ENCODE results near the gene MCM10.

Gene MCM10

GRCh38 chr10:13193637-13194036 lies 32.3 kb downstream of the MCM10 start:
- no peak overlapping the region for H3K4me3 ChIP-seq (replicated peaks; ENCODE audit: insufficient read depth, low read length)
- no peak for TF ChIP-seq POLR2AphosphoS5 (IDR thresholded peaks at IDR 0.05; ENCODE audit: low read depth)
- TF ChIP-seq SPI1 (IDR thresholded peaks at IDR 0.05; ENCODE audit: borderline replicate concordance, low read depth): no peak
- no peak for TF ChIP-seq GABPA (IDR thresholded peaks at IDR 0.05; ENCODE audit: low read depth)
- TF ChIP-seq, protein P1, sequence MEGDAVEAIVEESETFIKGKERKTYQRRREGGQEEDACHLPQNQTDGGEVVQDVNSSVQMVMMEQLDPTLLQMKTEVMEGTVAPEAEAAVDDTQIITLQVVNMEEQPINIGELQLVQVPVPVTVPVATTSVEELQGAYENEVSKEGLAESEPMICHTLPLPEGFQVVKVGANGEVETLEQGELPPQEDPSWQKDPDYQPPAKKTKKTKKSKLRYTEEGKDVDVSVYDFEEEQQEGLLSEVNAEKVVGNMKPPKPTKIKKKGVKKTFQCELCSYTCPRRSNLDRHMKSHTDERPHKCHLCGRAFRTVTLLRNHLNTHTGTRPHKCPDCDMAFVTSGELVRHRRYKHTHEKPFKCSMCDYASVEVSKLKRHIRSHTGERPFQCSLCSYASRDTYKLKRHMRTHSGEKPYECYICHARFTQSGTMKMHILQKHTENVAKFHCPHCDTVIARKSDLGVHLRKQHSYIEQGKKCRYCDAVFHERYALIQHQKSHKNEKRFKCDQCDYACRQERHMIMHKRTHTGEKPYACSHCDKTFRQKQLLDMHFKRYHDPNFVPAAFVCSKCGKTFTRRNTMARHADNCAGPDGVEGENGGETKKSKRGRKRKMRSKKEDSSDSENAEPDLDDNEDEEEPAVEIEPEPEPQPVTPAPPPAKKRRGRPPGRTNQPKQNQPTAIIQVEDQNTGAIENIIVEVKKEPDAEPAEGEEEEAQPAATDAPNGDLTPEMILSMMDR (IDR thresholded peaks at IDR 0.05; ENCODE audit: insufficient read depth, low read length): no peak
- TF ChIP-seq REST (IDR thresholded peaks at IDR 0.05; ENCODE audit: insufficient replicate concordance, low read depth): no peak

DNA sequence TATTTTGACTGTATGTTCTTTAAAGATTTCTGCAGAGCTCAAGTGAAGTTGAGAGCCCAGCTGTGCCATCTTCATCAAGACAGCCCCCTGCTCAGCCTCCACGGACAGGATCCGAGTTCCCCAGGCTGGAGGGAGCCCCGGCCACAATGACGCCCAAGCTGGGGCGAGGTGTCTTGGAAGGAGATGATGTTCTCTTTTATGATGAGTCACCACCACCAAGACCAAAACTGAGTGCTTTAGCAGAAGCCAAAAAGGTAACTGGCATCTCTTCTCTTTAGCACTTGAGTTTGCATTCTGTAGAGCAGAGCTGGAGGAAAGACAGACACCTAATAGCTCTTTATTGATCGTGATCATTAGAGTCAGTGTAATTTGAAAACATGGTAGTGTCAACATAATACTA lies 33.7 kb downstream of the MCM10 start:
- no peaks in the 10 kb centered on the region for H3K27me3 ChIP-seq (ENCODE audit: insufficient read depth, poor library complexity, severe bottlenecking)
- no peak overlapping the region for H3K27ac ChIP-seq (replicated peaks)
- H3K4me3 ChIP-seq (replicated peaks; ENCODE audit: insufficient read depth, low read length): no peak overlapping the region
- no peak for DNase-seq (ENCODE audit: low read depth in 1 of 2, low spot score in 1 of 2)
- TF ChIP-seq GABPA (IDR thresholded peaks at IDR 0.05; ENCODE audit: low read depth) (no peak), SPI1 (IDR thresholded peaks at IDR 0.05; ENCODE audit: borderline replicate concordance, low read depth) (no peak), POLR2AphosphoS5 (IDR thresholded peaks at IDR 0.05; ENCODE audit: low read depth) (no peak), REST (IDR thresholded peaks at IDR 0.05; ENCODE audit: insufficient replicate concordance, low read depth) (no peak)
- TF ChIP-seq, protein P1 (IDR thresholded peaks at IDR 0.05; ENCODE audit: insufficient read depth, low read length): no peak

More at GRCh38 chr10:13193637-13194036, 32.3 kb downstream of the MCM10 start:
- Histone ChIP-seq H3K27ac (replicated peaks) (no peak overlapping the region), H3K27me3 (ENCODE audit: insufficient read depth, poor library complexity, severe bottlenecking) (no peaks in the 10 kb centered on the region)
- no peak for DNase-seq (ENCODE audit: low read depth in 1 of 2, low spot score in 1 of 2)

GRCh38 chr10:13201132-13201531 lies 39.8 kb downstream of the MCM10 start:
- TF ChIP-seq, protein P1 (IDR thresholded peaks at IDR 0.05; ENCODE audit: insufficient read depth, low read length): no peak
- no peak for TF ChIP-seq REST (IDR thresholded peaks at IDR 0.05; ENCODE audit: insufficient replicate concordance, low read depth)
- no peak for TF ChIP-seq GABPA (IDR thresholded peaks at IDR 0.05; ENCODE audit: low read depth)
- TF ChIP-seq POLR2AphosphoS5 (IDR thresholded peaks at IDR 0.05; ENCODE audit: low read depth): no peak
- no peak for TF ChIP-seq SPI1 (IDR thresholded peaks at IDR 0.05; ENCODE audit: borderline replicate concordance, low read depth)
- no peak overlapping the region for H3K4me3 ChIP-seq (replicated peaks; ENCODE audit: insufficient read depth, low read length)
- no peaks in the 10 kb centered on the region for H3K27me3 ChIP-seq (ENCODE audit: insufficient read depth, poor library complexity, severe bottlenecking)
- no peak overlapping the region for H3K27ac ChIP-seq (replicated peaks)
- DNase-seq (ENCODE audit: low read depth in 1 of 2, low spot score in 1 of 2): no peak

Data from HL-60 (cell line).